Heart left ventricle (tissue), 16 donors: ENCODE results near the gene DSC1. TPM values are rescaled to one million over a fixed set of nuclear protein-coding genes. Genes with fewer than 3 reads are reported as not detected.
A peak's percentile ranks its signal among the peaks of the same experiment; 100 is the strongest.

Experiments used
- ATAC-seq, 4 donors: fragments of 200-7000 bp; cut with Tn5 transposase; one replicate each; pipeline ENCODE4 v1.9.1; 2020 to 2022; ENCODE audit warnings: moderate library complexity in 4 of 4, mild to moderate bottlenecking in 3 of 4, moderate number of reproducible peaks in 1 of 4
- DNase-seq, 5 donors: peaks; one replicate each; pipeline ENCODE4 v3.0.0-alpha.2; 2020
- H3K27ac ChIP-seq, 12 donors: fragments of 200-600 bp; sonication (generic) in 4 of 12; one replicate each; pipeline versions ENCODE4 v1.5.0 to v1.8.0; 2016 to 2022; ENCODE audit warnings: mild to moderate bottlenecking in 2 of 12
- H3K27me3 ChIP-seq, 9 donors: fragments of 200-600 bp; sonication (generic) in 2 of 9; one replicate each; pipeline versions ENCODE4 v1.5.1 to v1.8.0; 2016 to 2022; ENCODE audit warnings: mild to moderate bottlenecking in 3 of 9
- H3K36me3 ChIP-seq, 9 donors: fragments of 200-600 bp; sonication (generic) in 2 of 9; one replicate each; pipeline versions ENCODE4 v1.5.0 to v1.8.0; 2018 to 2022; ENCODE audit warnings: mild to moderate bottlenecking in 2 of 9
- H3K4me1 ChIP-seq, 12 donors: fragments of 200-600 bp; sonication (generic) in 4 of 12; one replicate each; pipeline versions ENCODE4 v1.5.0 to v1.8.0; 2016 to 2022; ENCODE audit warnings: mild to moderate bottlenecking in 3 of 12
- H3K4me3 ChIP-seq, 12 donors: fragments of 200-600 bp; sonication (generic) in 4 of 12; one replicate each; pipeline versions ENCODE4 v1.5.0 to v1.8.0; 2017 to 2022; ENCODE audit warnings: mild to moderate bottlenecking in 9 of 12, moderate library complexity in 4 of 12
- H3K9me3 ChIP-seq, 12 donors: fragments of 200-600 bp; sonication (generic) in 4 of 12; one replicate each; pipeline versions ENCODE4 v1.5.0 to v1.8.0; 2016 to 2022; ENCODE audit warnings: mild to moderate bottlenecking in 1 of 12
- POLR2A ChIP-seq, 2 donors: fragments of 450-650 bp; IDR thresholded peaks; one replicate each; pipeline ENCODE4 v1.6.1; 2017; ENCODE audit warnings: antibody characterized with exemption in 2 of 2, mild to moderate bottlenecking in 2 of 2, moderate library complexity in 2 of 2
- WGBS, 4 donors: extraction: QIAGEN DNeasy Blood & Tissue Kit in 2 of 4; methylation state at CpG; one replicate each; pipeline versions ENCODE4 v1.1.5 to v1.1.7; 2013 to 2018; 5-methylcytosine and 5-hydroxymethylcytosine counted together
- intact Hi-C, 10 donors: fragments of 100-400 bp; cut with DNase I; formaldehyde crosslinking; loops; one replicate each; pipeline versions ENCODE4 v1.11.1 to v1.14.2; 2022
- polyA plus RNA-seq, 2 donors: library from polyadenylated mRNA; stranded (reverse); fragments of 200-250 nt; gene quantifications; one replicate each; pipeline ENCODE4 v1.2.3, GENCODE V29; 2013
- total RNA-seq, 9 donors: library from RNA; depleted of rRNA in 2 of 9; stranded (reverse); fragments of >200 nt in 2 of 9; fragmentation: NEBNext Ultra II Directional in 3 of 9; extraction: Animal tissue kit (Norgen Biotek cat#: 25700) in 3 of 9; gene quantifications; one replicate each; pipeline versions ENCODE4 v1.1.0 to v1.2.4, GENCODE V29; 2016 to 2023
- TF ChIP-seq, protein P1 (sequence below), 12 donors: fragments of 200-600 bp; sonication (generic) in 4 of 12; IDR thresholded peaks; one replicate each; pipeline versions ENCODE4 v1.5.0 to v1.8.0; 2018 to 2022; ENCODE audit warnings: antibody characterized with exemption in 12 of 12, mild to moderate bottlenecking in 5 of 12
- donor health status: ischemic (EF 13 %, LVEDD 7.1; RV severe dilation, severe dysfunction).
- donor health status: healthy with polysubstance abuse.
- donor health status: DM: no; HTN: yes; CAD: no.
- donor health status: DM: no; HTN: no; CAD: no.
- donor health status: ischemic (EF 25% LVEDD 6.9; RV normal size, moderate dysfunction).
- donor health status: ischemic (EF 25% LVEDD 5.7; RV mildly dilated, moderate dysfunction).
- donor health status: healthy.
- donor health status: DM: yes; HTN: yes; CAD: no.
- donor health status: ischemic (EF 35%, LVEDD 5.7; RV mildly dilated, moderate dysfunction).
- donor health status: nonischemic (EF 11% LVEDD 7.7; RV severe dilation, severe dysfunction).
- donor health status: DM: yes; HTN: yes; CAD: no.
- donor health status: PGD.
- donor health status: ischemic (EF 29% LVEDD 5.4; RV normal size, mild dysfunction).
- donor health status: nonischemic (EF 23%, LVEDD 6.1; RV moderate dilation, normal function).

DSC1 gene
- total and polyA plus RNA-seq, 11 donors = 0.18 to 10.7 (median 4.9) TPM

DNA sequence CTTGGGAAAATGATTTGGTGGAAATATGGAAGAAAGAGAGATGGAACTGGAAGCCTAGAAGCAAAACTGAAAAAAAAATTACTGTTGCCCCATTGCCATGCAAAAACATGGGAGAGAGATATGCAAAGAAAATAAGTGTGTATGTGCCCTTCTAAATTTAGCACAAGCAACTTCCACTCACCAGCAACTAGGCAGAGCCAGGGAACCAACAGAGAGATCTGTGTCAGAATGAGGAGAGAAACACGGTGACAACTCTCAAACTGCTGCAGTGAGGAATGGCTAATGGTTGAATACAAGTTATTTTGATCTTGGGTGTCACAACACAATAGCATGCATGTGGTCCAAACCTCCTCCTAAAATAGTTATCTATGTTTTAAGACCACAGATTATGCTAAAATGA, 71.3 kb downstream of the DSC1 start:
- H3K9me3 ChIP-seq = no peaks in the 10 kb centered on the region
- H3K27ac ChIP-seq = peak overlapping the region in 8 of 12 donors; percentile 39 to 75 (median 58)
- 25 to 43% (median 41%) methylated on average over 1 of the region's 1 CpG for WGBS, 4 donors
- H3K36me3 ChIP-seq = peaks cover 0 to 37% (median 22%) of the 10 kb centered on the region in 9 donors
- intact Hi-C loops = loop anchor here in 4 of 10 donors (10.0 kb wide), 5 partner anchors 47 to 423 kb away; partner anchors contain the start of gene DSC3 (in 1 of the 4)
- H3K4me1 ChIP-seq = peaks cover 0 to 6% (median 0%) of the 10 kb centered on the region in 12 donors
- ATAC-seq = peak; percentile 47 to 93 (median 86)
- peak overlapping the region in 1 of 12 donors; percentile 8 for H3K4me3 ChIP-seq
- TF ChIP-seq, protein P1, sequence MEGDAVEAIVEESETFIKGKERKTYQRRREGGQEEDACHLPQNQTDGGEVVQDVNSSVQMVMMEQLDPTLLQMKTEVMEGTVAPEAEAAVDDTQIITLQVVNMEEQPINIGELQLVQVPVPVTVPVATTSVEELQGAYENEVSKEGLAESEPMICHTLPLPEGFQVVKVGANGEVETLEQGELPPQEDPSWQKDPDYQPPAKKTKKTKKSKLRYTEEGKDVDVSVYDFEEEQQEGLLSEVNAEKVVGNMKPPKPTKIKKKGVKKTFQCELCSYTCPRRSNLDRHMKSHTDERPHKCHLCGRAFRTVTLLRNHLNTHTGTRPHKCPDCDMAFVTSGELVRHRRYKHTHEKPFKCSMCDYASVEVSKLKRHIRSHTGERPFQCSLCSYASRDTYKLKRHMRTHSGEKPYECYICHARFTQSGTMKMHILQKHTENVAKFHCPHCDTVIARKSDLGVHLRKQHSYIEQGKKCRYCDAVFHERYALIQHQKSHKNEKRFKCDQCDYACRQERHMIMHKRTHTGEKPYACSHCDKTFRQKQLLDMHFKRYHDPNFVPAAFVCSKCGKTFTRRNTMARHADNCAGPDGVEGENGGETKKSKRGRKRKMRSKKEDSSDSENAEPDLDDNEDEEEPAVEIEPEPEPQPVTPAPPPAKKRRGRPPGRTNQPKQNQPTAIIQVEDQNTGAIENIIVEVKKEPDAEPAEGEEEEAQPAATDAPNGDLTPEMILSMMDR (IDR thresholded peaks at IDR 0.05) = no peak
- TF ChIP-seq POLR2A (IDR thresholded peaks at IDR 0.05) = no peak
- DNase-seq = no peak
- no peaks in the 10 kb centered on the region for H3K27me3 ChIP-seq

DNA sequence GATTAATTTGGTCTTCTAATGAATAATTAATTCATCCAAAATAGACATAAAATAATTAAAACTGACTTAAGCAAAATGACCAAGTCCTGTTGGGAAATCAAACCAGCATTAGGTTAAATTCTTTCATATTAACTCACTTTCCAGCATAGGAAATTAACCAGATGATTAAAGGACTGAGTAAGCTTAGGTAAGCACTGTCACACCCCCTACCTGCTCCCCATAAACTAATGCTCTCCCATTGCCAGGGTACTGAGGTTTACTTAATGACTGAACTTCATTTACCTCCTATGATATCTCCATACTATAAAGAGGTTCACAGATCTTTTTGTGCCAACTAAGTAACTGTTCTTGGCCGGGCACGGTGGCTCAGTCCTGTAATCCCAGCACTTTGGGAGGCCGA, 74.1 kb downstream of the DSC1 start:
- TF ChIP-seq, protein P1 (IDR thresholded peaks at IDR 0.05) = no peak
- no peak for TF ChIP-seq POLR2A (IDR thresholded peaks at IDR 0.05)
- peaks cover 0 to 6% (median 0%) of the 10 kb centered on the region in 12 donors for H3K4me1 ChIP-seq
- intact Hi-C loops = no loop called here
- H3K27ac ChIP-seq = no peak overlapping the region
- no peak overlapping the region for H3K4me3 ChIP-seq
- no peak for DNase-seq
- no peaks in the 10 kb centered on the region for H3K9me3 ChIP-seq
- no peak for ATAC-seq
- H3K27me3 ChIP-seq = no peaks in the 10 kb centered on the region
- 68 to 79% (median 72%) methylated on average over 3 of the region's 3 CpGs for WGBS, 4 donors
- peaks cover 0 to 59% (median 28%) of the 10 kb centered on the region in 9 donors for H3K36me3 ChIP-seq

DNA sequence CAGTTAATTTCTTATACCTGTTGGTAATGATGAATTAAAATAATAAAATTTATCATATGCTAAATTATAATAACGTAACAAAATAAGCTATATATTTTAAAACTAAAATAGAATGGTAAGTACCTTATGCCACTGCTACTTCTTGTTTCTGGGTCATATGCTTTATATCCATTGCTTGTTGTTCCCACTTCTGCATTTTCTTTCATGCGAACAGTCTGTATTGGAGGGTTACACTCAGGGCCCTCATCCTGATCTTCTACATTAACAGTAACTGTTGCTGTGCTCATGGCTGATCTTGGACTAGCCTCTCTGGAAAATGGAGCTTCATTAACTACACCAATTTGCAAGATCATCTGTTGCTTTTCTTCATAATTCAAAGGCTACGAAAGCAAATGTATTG, 82.7 kb downstream of the DSC1 start:
- intact Hi-C loops = loop anchor here in 1 of 10 donors (10.0 kb wide), 1 partner anchor 55 kb away; no protein-coding TSS in a partner anchor
- no peak for TF ChIP-seq POLR2A (IDR thresholded peaks at IDR 0.05)
- TF ChIP-seq, protein P1 (IDR thresholded peaks at IDR 0.05) = no peak
- DNase-seq = no peak
- Histone ChIP-seq H3K27me3 (no peaks in the 10 kb centered on the region), H3K27ac (no peak overlapping the region), H3K9me3 (peaks cover 0 to 3% (median 0%) of the 10 kb centered on the region in 12 donors), H3K4me3 (no peak overlapping the region), H3K36me3 (peaks cover 0 to 66% (median 21%) of the 10 kb centered on the region in 9 donors), H3K4me1 (no peaks in the 10 kb centered on the region)
- no peak for ATAC-seq
- 93 to 95% (median 94%) methylated on average over 3 of the region's 3 CpGs for WGBS, 4 donors

Other genes starting within 250 kb of the DSC1 start
- gene DSC3, start 120.1 kb downstream of the DSC1 start, total RNA-seq = 10 to 100 TPM in 1 of 9 donors, under 1 TPM in 6, not detected in 2; 0.05 to 10.9 (median 0.13) TPM
- under 1 TPM; 0.04 to 0.22 TPM for gene DSC3, start 120.1 kb downstream of the DSC1 start, polyA plus RNA-seq
- 10 to 100 TPM; 23.7 to 37.2 (median 27.6) TPM for gene DSC2, start 60.4 kb downstream of the DSC1 start, total RNA-seq
- gene DSC2, start 60.4 kb downstream of the DSC1 start, polyA plus RNA-seq = 10 to 100 TPM in 1 of 2 donors, 1 to 10 TPM in 1; 6.3 to 12.5 TPM
- 1 to 10 TPM in 5 of 9 donors, under 1 TPM in 4; 0.14 to 5.6 (median 1.0) TPM for gene DSG1, start 155.3 kb upstream of the DSC1 start, total RNA-seq
- under 1 TPM in 1 of 2 donors, not detected in 1; 0.19 TPM for gene DSG1, start 155.3 kb upstream of the DSC1 start, polyA plus RNA-seq
- not detected for gene DSG4, start 213.9 kb upstream of the DSC1 start, total RNA-seq
- not detected for gene DSG4, start 213.9 kb upstream of the DSC1 start, polyA plus RNA-seq